Central memory CD4-positive, alpha-beta T cell (primary cell): ENCODE data around the gene FAIM2.
"Not testable (repeated sequence)": the region's sequence is repeated elsewhere in the genome, so short reads cannot be mapped to it uniquely, and the experiment has no call there.

Source experiments
- DNase-seq: peaks from one replicate; pipeline ENCODE4 v3.0.0; 2022

FAIM2 gene

GRCh38 chr12:49877066-49877465, 26.6 kb downstream of the FAIM2 start:
- no peak for DNase-seq

- DNase-seq: no peak
These were observed 27.6 kb downstream of the FAIM2 start for GRCh38 chr12:49876070-49876469.

GRCh38 chr12:49875115-49875720, 28.5 kb downstream of the FAIM2 start:
- DNase-seq: no peak

GRCh38 chr12:49874142-49874897, 29.4 kb downstream of the FAIM2 start:
- DNase-seq: no peak

- no peak for DNase-seq
These were observed 30.3 kb downstream of the FAIM2 start for GRCh38 chr12:49873361-49873934.

GRCh38 chr12:49872781-49873181, 30.9 kb downstream of the FAIM2 start:
- DNase-seq: no peak

GRCh38 chr12:49872381-49872780, 31.3 kb downstream of the FAIM2 start:
- no peak for DNase-seq

- DNase-seq: not testable (repeated sequence)
These were observed 31.9 kb downstream of the FAIM2 start for GRCh38 chr12:49871811-49872251.

GRCh38 chr12:49871263-49871561, 32.5 kb downstream of the FAIM2 start:
- no peak for DNase-seq

GRCh38 chr12:49870501-49871262, 33.0 kb downstream of the FAIM2 start:
- no peak for DNase-seq

GRCh38 chr12:49869816-49870500, 33.7 kb downstream of the FAIM2 start:
- no peak for DNase-seq

GRCh38 chr12:49868952-49869815, 34.5 kb downstream of the FAIM2 start:
- no peak for DNase-seq

- DNase-seq: no peak
These were observed 35.3 kb downstream of the FAIM2 start for GRCh38 chr12:49868449-49868848.

- no peak for DNase-seq
These were observed 35.9 kb downstream of the FAIM2 start for GRCh38 chr12:49867570-49868341.

- peak; percentile 57 for DNase-seq
These were observed 36.7 kb downstream of the FAIM2 start for GRCh38 chr12:49866859-49867569.

GRCh38 chr12:49865782-49866135, 37.9 kb downstream of the FAIM2 start:
- DNase-seq: no peak

- no peak for DNase-seq
These were observed 38.5 kb downstream of the FAIM2 start for GRCh38 chr12:49865109-49865781.

GRCh38 chr12:49864798-49865090, 39.0 kb downstream of the FAIM2 start:
- DNase-seq: no peak

GRCh38 chr12:49863946-49864797, 39.5 kb downstream of the FAIM2 start:
- DNase-seq: no peak
